Measurements from ENCODE around the gene CD300LD.
"Not testable (repeated sequence)": the region's sequence is repeated elsewhere in the genome, so short reads cannot be mapped to it uniquely, and the experiment has no call there.

Gene CD300LD

GRCh38 chr17:74592087-74592990, at the start of gene CD300LD:
CD300LD (minus strand) TSS chr17:74592283; CDS start chr17:74592202, 81 bp downstream.
- Histone ChIP-seq H3K27me3 (ENCODE audit: control insufficient read depth, insufficient read depth, low read length) (no peaks in the 10 kb centered on the region), H3K9me3 (ENCODE audit: control insufficient read depth, low read length) (no peaks in the 10 kb centered on the region), H3K4me1 (ENCODE audit: control insufficient read depth, insufficient read depth, low read length) (no peaks in the 10 kb centered on the region), H3K4me3 (ENCODE audit: low read length) (no peak within 1 kb of the TSS), H3K9ac (ENCODE audit: low read length) (no peak within 1 kb of the TSS), H3K36me3 (ENCODE audit: control insufficient read depth, insufficient read depth, low read length) (no peaks in the 10 kb centered on the region)

GRCh38 chr17:74641224-74641957, 49.3 kb upstream of the CD300LD start:
- Histone ChIP-seq H3K4me3 (ENCODE audit: low read length) (no peak overlapping the region), H3K4me1 (ENCODE audit: control insufficient read depth, insufficient read depth, low read length) (no peaks in the 10 kb centered on the region), H3K36me3 (ENCODE audit: control insufficient read depth, insufficient read depth, low read length) (no peaks in the 10 kb centered on the region), H3K9me3 (ENCODE audit: control insufficient read depth, low read length) (no peaks in the 10 kb centered on the region), H3K9ac (ENCODE audit: low read length) (no peak overlapping the region), H3K27me3 (ENCODE audit: control insufficient read depth, insufficient read depth, low read length) (peaks cover 3% of the 10 kb centered on the region)

- Histone ChIP-seq H3K4me1 (ENCODE audit: control insufficient read depth, insufficient read depth, low read length) (no peaks in the 10 kb centered on the region), H3K4me3 (ENCODE audit: low read length) (no peak overlapping the region), H3K27me3 (ENCODE audit: control insufficient read depth, insufficient read depth, low read length) (peaks cover 6% of the 10 kb centered on the region)
Observed at GRCh38 chr17:74639704-74640151, 47.6 kb upstream of the CD300LD start.

GRCh38 chr17:74637926-74638325, 45.8 kb upstream of the CD300LD start:
- no peak overlapping the region for H3K9ac ChIP-seq (ENCODE audit: low read length)
- H3K9me3 ChIP-seq (ENCODE audit: control insufficient read depth, low read length), result no peaks in the 10 kb centered on the region
- H3K4me1 ChIP-seq (ENCODE audit: control insufficient read depth, insufficient read depth, low read length), result no peaks in the 10 kb centered on the region
- H3K4me3 ChIP-seq (ENCODE audit: low read length), result no peak overlapping the region
- H3K27me3 ChIP-seq (ENCODE audit: control insufficient read depth, insufficient read depth, low read length), result peaks cover 13% of the 10 kb centered on the region
- no peaks in the 10 kb centered on the region for H3K36me3 ChIP-seq (ENCODE audit: control insufficient read depth, insufficient read depth, low read length)

More at GRCh38 chr17:74639704-74640151, 47.6 kb upstream of the CD300LD start:
- Histone ChIP-seq H3K36me3 (ENCODE audit: control insufficient read depth, insufficient read depth, low read length) (no peaks in the 10 kb centered on the region), H3K9ac (ENCODE audit: low read length) (no peak overlapping the region), H3K9me3 (ENCODE audit: control insufficient read depth, low read length) (no peaks in the 10 kb centered on the region)

- no peak overlapping the region for H3K4me3 ChIP-seq (ENCODE audit: low read length)
- peaks cover 13% of the 10 kb centered on the region for H3K27me3 ChIP-seq (ENCODE audit: control insufficient read depth, insufficient read depth, low read length)
- no peaks in the 10 kb centered on the region for H3K9me3 ChIP-seq (ENCODE audit: control insufficient read depth, low read length)
- H3K36me3 ChIP-seq (ENCODE audit: control insufficient read depth, insufficient read depth, low read length), result no peaks in the 10 kb centered on the region
- no peaks in the 10 kb centered on the region for H3K4me1 ChIP-seq (ENCODE audit: control insufficient read depth, insufficient read depth, low read length)
- no peak overlapping the region for H3K9ac ChIP-seq (ENCODE audit: low read length)
Observed at GRCh38 chr17:74637265-74637664, 45.2 kb upstream of the CD300LD start.

- H3K4me1 ChIP-seq (ENCODE audit: control insufficient read depth, insufficient read depth, low read length); H3K9ac ChIP-seq (ENCODE audit: low read length); H3K4me3 ChIP-seq (ENCODE audit: low read length); H3K36me3 ChIP-seq (ENCODE audit: control insufficient read depth, insufficient read depth, low read length); H3K9me3 ChIP-seq (ENCODE audit: control insufficient read depth, low read length): not testable (repeated sequence)
- peaks cover 13% of the 10 kb centered on the region for H3K27me3 ChIP-seq (ENCODE audit: control insufficient read depth, insufficient read depth, low read length)
Observed at GRCh38 chr17:74636541-74637085, 44.5 kb upstream of the CD300LD start.

GRCh38 chr17:74635418-74635817, 43.3 kb upstream of the CD300LD start:
- H3K4me1 ChIP-seq (ENCODE audit: control insufficient read depth, insufficient read depth, low read length), result no peaks in the 10 kb centered on the region
- H3K9ac ChIP-seq (ENCODE audit: low read length), result no peak overlapping the region
- H3K36me3 ChIP-seq (ENCODE audit: control insufficient read depth, insufficient read depth, low read length), result no peaks in the 10 kb centered on the region
- H3K9me3 ChIP-seq (ENCODE audit: control insufficient read depth, low read length), result no peaks in the 10 kb centered on the region
- peaks cover 13% of the 10 kb centered on the region for H3K27me3 ChIP-seq (ENCODE audit: control insufficient read depth, insufficient read depth, low read length)
- H3K4me3 ChIP-seq (ENCODE audit: low read length), result no peak overlapping the region

GRCh38 chr17:74633326-74633725, 41.2 kb upstream of the CD300LD start:
- Histone ChIP-seq H3K36me3 (ENCODE audit: control insufficient read depth, insufficient read depth, low read length) (no peaks in the 10 kb centered on the region), H3K9ac (ENCODE audit: low read length) (no peak overlapping the region), H3K9me3 (ENCODE audit: control insufficient read depth, low read length) (no peaks in the 10 kb centered on the region), H3K4me1 (ENCODE audit: control insufficient read depth, insufficient read depth, low read length) (no peaks in the 10 kb centered on the region), H3K27me3 (ENCODE audit: control insufficient read depth, insufficient read depth, low read length) (peaks cover 9% of the 10 kb centered on the region), H3K4me3 (ENCODE audit: low read length) (no peak overlapping the region)

- Histone ChIP-seq H3K9ac (ENCODE audit: low read length) (no peak overlapping the region), H3K27me3 (ENCODE audit: control insufficient read depth, insufficient read depth, low read length) (peaks cover 11% of the 10 kb centered on the region), H3K9me3 (ENCODE audit: control insufficient read depth, low read length) (no peaks in the 10 kb centered on the region), H3K4me3 (ENCODE audit: low read length) (no peak overlapping the region), H3K4me1 (ENCODE audit: control insufficient read depth, insufficient read depth, low read length) (no peaks in the 10 kb centered on the region), H3K36me3 (ENCODE audit: control insufficient read depth, insufficient read depth, low read length) (no peaks in the 10 kb centered on the region)
Observed at GRCh38 chr17:74632617-74633016, 40.5 kb upstream of the CD300LD start.

GRCh38 chr17:74631468-74632450, 39.7 kb upstream of the CD300LD start:
- no peak overlapping the region for H3K9ac ChIP-seq (ENCODE audit: low read length)
- no peak overlapping the region for H3K4me3 ChIP-seq (ENCODE audit: low read length)
- no peaks in the 10 kb centered on the region for H3K9me3 ChIP-seq (ENCODE audit: control insufficient read depth, low read length)
- H3K27me3 ChIP-seq (ENCODE audit: control insufficient read depth, insufficient read depth, low read length), result peaks cover 14% of the 10 kb centered on the region
- H3K4me1 ChIP-seq (ENCODE audit: control insufficient read depth, insufficient read depth, low read length), result no peaks in the 10 kb centered on the region
- no peaks in the 10 kb centered on the region for H3K36me3 ChIP-seq (ENCODE audit: control insufficient read depth, insufficient read depth, low read length)

GRCh38 chr17:74630251-74630650, 38.2 kb upstream of the CD300LD start:
- not testable (repeated sequence) for H3K9ac ChIP-seq (ENCODE audit: low read length); H3K36me3 ChIP-seq (ENCODE audit: control insufficient read depth, insufficient read depth, low read length); H3K4me1 ChIP-seq (ENCODE audit: control insufficient read depth, insufficient read depth, low read length); H3K4me3 ChIP-seq (ENCODE audit: low read length); H3K9me3 ChIP-seq (ENCODE audit: control insufficient read depth, low read length)
- H3K27me3 ChIP-seq (ENCODE audit: control insufficient read depth, insufficient read depth, low read length), result peaks cover 11% of the 10 kb centered on the region
